Activated T-cell treated with anti-CD3 and anti-CD28 coated beads, Interleukin-2, amount 50 U/mL, for 72 hours (primary cell): ENCODE data around the gene KLHL29. TPM values are rescaled to one million over a fixed set of nuclear protein-coding genes. Genes with fewer than 3 reads are reported as not detected.
A peak's percentile ranks its signal among the peaks of the same experiment; 100 is the strongest.

Source experiments
- ATAC-seq, 2 donors: fragments of 150-1000 bp; cut with Tn5 transposase; replicated peaks in 1 of 2; 2 replicates each; pipeline ENCODE4 v1.10.0; 2021; ENCODE audit warnings: moderate library complexity in 2 of 2, mild to moderate bottlenecking in 1 of 2
- DNase-seq, 2 donors: peaks; one replicate each; pipeline ENCODE4 v3.0.0; 2021 to 2022; ENCODE audit warnings: mixed read lengths in 1 of 2
- H3K27ac Mint-ChIP-seq: one replicate; pipeline ENCODE4 v1.8.0; 2022; ENCODE audit warnings: mild to moderate bottlenecking, moderate library complexity, mixed read lengths
- H3K27me3 Mint-ChIP-seq: one replicate; pipeline ENCODE4 v1.8.0; 2022; ENCODE audit warnings: low read depth, mixed read lengths
- H3K36me3 Mint-ChIP-seq, 2 donors: one replicate each; pipeline ENCODE4 v1.8.0; 2022; ENCODE audit warnings: mixed read lengths in 2 of 2, mild to moderate bottlenecking in 1 of 2; ENCODE audit not compliant: insufficient read depth in 2 of 2
- H3K4me1 Mint-ChIP-seq: one replicate; pipeline ENCODE4 v1.8.0; 2022; ENCODE audit warnings: low read depth, mixed read lengths
- H3K4me3 Mint-ChIP-seq, 2 donors: one replicate each; pipeline ENCODE4 v1.8.0; 2022; ENCODE audit warnings: mild to moderate bottlenecking in 2 of 2, mixed read lengths in 2 of 2, moderate library complexity in 2 of 2
- H3K9me3 Mint-ChIP-seq, 2 donors: one replicate each; pipeline ENCODE4 v1.8.0; 2022; ENCODE audit warnings: mixed read lengths in 2 of 2
- total RNA-seq, 2 donors: library from RNA; stranded (reverse); gene quantifications; one replicate each; pipeline ENCODE4 v1.2.3, GENCODE V29; 2022

Gene KLHL29
- total RNA-seq, 2 donors from 2014 or later: 2.5 to 4.0 TPM

- ATAC-seq (no peak), DNase-seq (no peak)
- H3K4me1 Mint-ChIP-seq: no peaks in the 10 kb centered on the region
- H3K27me3 Mint-ChIP-seq: no peaks in the 10 kb centered on the region
- H3K36me3 Mint-ChIP-seq: peaks cover 0 to 2% of the 10 kb centered on the region in 2 donors
- no peaks in the 10 kb centered on the region for H3K9me3 Mint-ChIP-seq
- H3K4me3 Mint-ChIP-seq: no peak overlapping the region
- no peak overlapping the region for H3K27ac Mint-ChIP-seq
Observed at GRCh38 chr2:23705771-23706612, 321.0 kb downstream of the KLHL29 start.

DNA sequence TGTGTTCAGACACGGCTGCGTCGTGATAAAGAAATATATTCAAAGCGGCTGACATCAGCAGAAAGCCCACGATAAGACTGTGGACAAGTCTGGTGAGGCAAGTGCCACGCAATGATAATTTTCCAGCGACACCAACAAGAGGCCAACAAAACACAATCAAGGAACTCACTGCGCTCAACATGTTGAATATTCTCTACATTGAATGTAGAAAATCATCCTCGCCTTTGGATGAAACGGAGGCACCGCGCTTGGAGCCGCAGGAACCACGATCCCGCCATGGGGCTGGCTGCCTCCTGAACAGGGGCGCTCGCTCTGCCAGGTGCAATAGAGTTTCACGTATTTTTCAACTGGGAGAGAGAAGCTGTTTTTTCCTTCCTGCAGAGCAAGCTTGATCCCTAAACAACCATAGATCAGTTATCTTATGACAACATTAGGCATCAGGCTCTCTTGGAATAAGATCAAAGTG lies 321.7 kb downstream of the KLHL29 start:
- H3K36me3 Mint-ChIP-seq: peaks cover 0 to 2% of the 10 kb centered on the region in 2 donors
- no peak for DNase-seq
- ATAC-seq: no peak
- H3K27me3 Mint-ChIP-seq: no peaks in the 10 kb centered on the region
- H3K4me1 Mint-ChIP-seq: no peaks in the 10 kb centered on the region
- H3K4me3 Mint-ChIP-seq: no peak overlapping the region
- H3K9me3 Mint-ChIP-seq: no peaks in the 10 kb centered on the region
- no peak overlapping the region for H3K27ac Mint-ChIP-seq

- Mint-ChIP-seq H3K9me3 (no peaks in the 10 kb centered on the region), H3K27me3 (no peaks in the 10 kb centered on the region), H3K36me3 (peaks cover 0 to 2% of the 10 kb centered on the region in 2 donors), H3K4me1 (no peaks in the 10 kb centered on the region), H3K27ac (no peak overlapping the region), H3K4me3 (no peak overlapping the region)
- no peak for ATAC-seq
- no peak for DNase-seq
Observed at GRCh38 chr2:23707096-23707495, 322.1 kb downstream of the KLHL29 start.

- Mint-ChIP-seq H3K36me3 (peaks cover 0 to 2% of the 10 kb centered on the region in 2 donors), H3K4me1 (no peaks in the 10 kb centered on the region), H3K27me3 (no peaks in the 10 kb centered on the region), H3K27ac (no peak overlapping the region), H3K4me3 (no peak overlapping the region), H3K9me3 (no peaks in the 10 kb centered on the region)
- ATAC-seq (no peak), DNase-seq (no peak)
Observed at GRCh38 chr2:23708771-23709170, 323.8 kb downstream of the KLHL29 start.

GRCh38 chr2:23709311-23709710 lies 324.3 kb downstream of the KLHL29 start:
- DNase-seq: no peak
- Mint-ChIP-seq H3K27me3 (no peaks in the 10 kb centered on the region), H3K27ac (no peak overlapping the region), H3K4me1 (no peaks in the 10 kb centered on the region), H3K36me3 (peaks cover 0 to 2% of the 10 kb centered on the region in 2 donors), H3K4me3 (no peak overlapping the region), H3K9me3 (no peaks in the 10 kb centered on the region)
- ATAC-seq: no peak

- ATAC-seq (no peak), DNase-seq (no peak)
- Mint-ChIP-seq H3K9me3 (no peaks in the 10 kb centered on the region), H3K36me3 (peaks cover 0 to 2% of the 10 kb centered on the region in 2 donors), H3K4me1 (no peaks in the 10 kb centered on the region), H3K27me3 (no peaks in the 10 kb centered on the region), H3K27ac (no peak overlapping the region), H3K4me3 (no peak overlapping the region)
Observed at GRCh38 chr2:23711979-23712755, 327.2 kb downstream of the KLHL29 start.

DNA sequence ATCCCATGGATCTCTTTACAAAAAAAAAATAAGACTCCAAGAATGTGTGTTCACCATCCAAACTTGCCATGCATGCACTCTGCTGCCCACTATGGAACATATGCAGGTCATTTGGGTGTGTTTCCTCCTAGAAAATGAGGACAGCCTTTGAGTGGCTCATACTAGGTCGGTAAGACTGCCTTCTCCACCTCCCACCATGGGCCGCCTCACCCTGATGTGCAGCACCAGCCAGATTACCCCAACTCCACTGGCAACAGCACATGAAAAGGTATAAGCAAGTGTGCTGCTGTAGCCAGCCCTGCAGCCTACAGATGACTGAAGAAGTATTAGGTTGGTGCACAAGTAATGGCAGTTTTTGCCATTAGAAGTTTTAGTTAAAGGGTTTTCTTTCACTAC lies 327.8 kb downstream of the KLHL29 start:
- Mint-ChIP-seq H3K27me3 (no peaks in the 10 kb centered on the region), H3K9me3 (no peaks in the 10 kb centered on the region), H3K27ac (no peak overlapping the region), H3K36me3 (peaks cover 0 to 2% of the 10 kb centered on the region in 2 donors), H3K4me1 (no peaks in the 10 kb centered on the region), H3K4me3 (no peak overlapping the region)
- no peak for DNase-seq
- ATAC-seq: no peak

DNA sequence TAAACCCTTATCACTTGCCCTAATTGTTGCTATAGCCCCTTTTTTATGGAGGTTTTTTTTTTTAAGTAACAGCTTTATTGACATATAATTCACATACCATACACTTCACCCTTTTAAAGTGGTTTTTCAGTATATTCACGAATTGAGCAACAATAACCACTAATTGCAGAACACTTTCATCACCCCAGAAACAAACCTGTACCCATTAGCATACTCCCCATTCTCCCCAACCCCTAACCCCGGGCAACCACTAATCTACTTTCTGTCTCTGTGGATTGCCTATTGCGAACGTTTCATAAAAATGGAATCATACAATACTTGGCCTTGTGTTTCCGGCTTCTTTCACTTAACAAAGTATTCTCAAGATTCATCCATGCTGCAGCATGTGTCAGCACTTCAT lies 328.4 kb downstream of the KLHL29 start:
- ATAC-seq: no peak

GRCh38 chr2:23718931-23719700 lies 334.1 kb downstream of the KLHL29 start:
- H3K27me3 Mint-ChIP-seq: no peaks in the 10 kb centered on the region
- H3K36me3 Mint-ChIP-seq: peaks cover 16 to 20% of the 10 kb centered on the region in 2 donors
- no peak overlapping the region for H3K4me3 Mint-ChIP-seq
- H3K27ac Mint-ChIP-seq: no peak overlapping the region
- H3K9me3 Mint-ChIP-seq: peaks cover 8 to 16% of the 10 kb centered on the region in 2 donors
- ATAC-seq (no peak), DNase-seq (no peak)
- no peaks in the 10 kb centered on the region for H3K4me1 Mint-ChIP-seq

More for the DNA sequence above, 328.4 kb downstream of the KLHL29 start:
- Mint-ChIP-seq H3K27ac (peak overlapping the region; percentile 32), H3K27me3 (no peaks in the 10 kb centered on the region), H3K36me3 (peaks cover 0 to 2% of the 10 kb centered on the region in 2 donors), H3K4me1 (no peaks in the 10 kb centered on the region), H3K4me3 (no peak overlapping the region), H3K9me3 (no peaks in the 10 kb centered on the region)
- DNase-seq: no peak

GRCh38 chr2:23719716-23720115 lies 334.7 kb downstream of the KLHL29 start:
- peaks cover 8 to 16% of the 10 kb centered on the region in 2 donors for H3K9me3 Mint-ChIP-seq
- no peaks in the 10 kb centered on the region for H3K27me3 Mint-ChIP-seq
- no peak overlapping the region for H3K4me3 Mint-ChIP-seq
- no peak overlapping the region for H3K27ac Mint-ChIP-seq
- no peaks in the 10 kb centered on the region for H3K4me1 Mint-ChIP-seq
- DNase-seq (no peak), ATAC-seq (no peak)
- peaks cover 19 to 23% of the 10 kb centered on the region in 2 donors for H3K36me3 Mint-ChIP-seq

DNA sequence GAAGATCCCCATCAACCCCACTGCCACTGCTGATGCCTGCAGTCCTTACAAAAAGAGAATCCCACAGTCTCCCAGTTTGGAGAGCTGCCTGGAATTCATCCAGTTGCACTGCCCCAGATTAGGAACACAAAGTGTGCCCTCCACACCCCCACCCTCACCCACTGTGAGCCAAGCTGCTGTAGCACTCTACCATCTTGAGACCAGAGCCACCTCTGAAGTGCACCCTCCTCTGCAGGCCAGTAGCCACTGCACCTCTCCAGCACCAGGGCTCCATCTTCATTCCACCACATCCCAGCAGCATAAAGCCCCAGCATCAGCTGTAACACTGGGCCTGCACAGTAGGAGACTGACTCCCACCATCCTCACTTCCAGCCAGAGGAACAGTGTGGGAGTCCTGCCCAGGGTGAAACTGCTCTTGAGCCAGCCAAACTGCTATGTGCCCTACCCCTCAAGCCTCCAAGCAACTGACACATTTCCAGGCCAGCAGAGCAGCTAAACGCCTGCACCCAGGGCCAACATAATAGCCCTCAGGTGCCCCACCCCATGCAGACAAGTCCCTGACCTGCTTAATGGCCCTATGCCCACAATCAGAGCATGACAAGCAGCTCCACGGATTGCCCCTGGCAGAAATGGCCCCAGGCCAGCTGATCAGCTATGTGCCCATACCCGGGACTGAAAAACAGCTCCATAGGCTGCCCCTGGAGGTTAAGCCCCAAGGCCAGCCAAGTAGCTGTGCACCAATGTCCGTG lies 335.9 kb downstream of the KLHL29 start:
- H3K27ac Mint-ChIP-seq: no peak overlapping the region
- no peak overlapping the region for H3K4me3 Mint-ChIP-seq
- H3K9me3 Mint-ChIP-seq: peaks cover 8 to 16% of the 10 kb centered on the region in 2 donors
- no peak for DNase-seq
- H3K4me1 Mint-ChIP-seq: no peaks in the 10 kb centered on the region
- peaks cover 20 to 30% of the 10 kb centered on the region in 2 donors for H3K36me3 Mint-ChIP-seq
- no peak for ATAC-seq
- no peaks in the 10 kb centered on the region for H3K27me3 Mint-ChIP-seq

GRCh38 chr2:23721454-23721826 lies 336.5 kb downstream of the KLHL29 start:
- Mint-ChIP-seq H3K36me3 (peaks cover 20 to 31% of the 10 kb centered on the region in 2 donors), H3K4me1 (no peaks in the 10 kb centered on the region), H3K27me3 (no peaks in the 10 kb centered on the region), H3K9me3 (peaks cover 8 to 16% of the 10 kb centered on the region in 2 donors), H3K27ac (no peak overlapping the region), H3K4me3 (no peak overlapping the region)
- no peak for DNase-seq
- no peak for ATAC-seq
